Panc1 (cell line): ENCODE results near the gene TRIM54.

Source experiments
- CTCF ChIP-seq: fragments of 450-650 bp; IDR thresholded peaks from 2 replicates; pipeline ENCODE4 v1.5.1; 2017; ENCODE audit warnings: mild to moderate bottlenecking
- POLR2AphosphoS5 ChIP-seq: IDR thresholded peaks from 2 replicates; pipeline ENCODE4 v1.6.1; 2012; ENCODE audit warnings: mild to moderate bottlenecking, low read depth, low read length, moderate library complexity

- TF ChIP-seq CTCF: no peak; the same call in 1 of the 2 replicates
- no peak for TF ChIP-seq POLR2AphosphoS5
Observed at GRCh38 chr2:27249891-27250651, 32.2 kb upstream of the TRIM54 start.
